Smooth muscle cell (in vitro differentiated cells): ENCODE measurements around the gene LMTK2. TPM values are rescaled to one million over a fixed set of nuclear protein-coding genes. Genes with fewer than 3 reads are reported as not detected.
"Not testable (repeated sequence)": the region's sequence is repeated elsewhere in the genome, so short reads cannot be mapped to it uniquely, and the experiment has no call there.

Experiments used
- DNase-seq: peaks from one replicate; lab custom pipeline; 2025; ENCODE audit not compliant: unreplicated experiment; lab: John Stamatoyannopoulos, UW
- H2AFZ ChIP-seq: fragments of 200-600 bp; sonication (generic); 2 replicates; pipeline ENCODE4 v1.6.0; 2016; ENCODE audit warnings: antibody characterized with exemption, low read depth, mild to moderate bottlenecking
- H3F3A ChIP-seq: fragments of 200-600 bp; sonication (generic); 2 replicates; pipeline ENCODE4 v1.6.0; 2017; ENCODE audit warnings: antibody characterized with exemption, low read depth
- H3K27ac ChIP-seq: fragments of 200-600 bp; sonication (generic); 2 replicates; pipeline ENCODE4 v1.5.1; 2016; ENCODE audit warnings: low read depth, mild to moderate bottlenecking
- H3K27me3 ChIP-seq: fragments of 200-600 bp; sonication (generic); 2 replicates; pipeline ENCODE4 v1.6.1; 2016; ENCODE audit warnings: low read depth, mild to moderate bottlenecking
- H3K36me3 ChIP-seq: fragments of 200-600 bp; sonication (generic); 2 replicates; pipeline ENCODE4 v1.5.1; 2016; ENCODE audit warnings: low read depth
- H3K4me1 ChIP-seq: fragments of 200-600 bp; sonication (generic); 2 replicates; pipeline ENCODE4 v1.5.1; 2016; ENCODE audit warnings: low read depth
- H3K4me2 ChIP-seq: fragments of 200-600 bp; sonication (generic); 2 replicates; pipeline ENCODE4 v1.6.0; 2016; ENCODE audit warnings: mild to moderate bottlenecking
- H3K4me3 ChIP-seq: fragments of 200-600 bp; sonication (generic); 2 replicates; pipeline ENCODE4 v1.5.1; 2016; ENCODE audit warnings: mild to moderate bottlenecking
- H3K79me2 ChIP-seq: fragments of 200-600 bp; sonication (generic); 2 replicates; pipeline ENCODE4 v1.6.0; 2016; ENCODE audit warnings: low read depth, mild to moderate bottlenecking
- H3K9ac ChIP-seq: fragments of 200-600 bp; sonication (generic); 2 replicates; pipeline ENCODE4 v1.6.0; 2016; ENCODE audit warnings: low read depth
- H3K9me3 ChIP-seq: fragments of 200-600 bp; sonication (generic); replicated peaks from 2 replicates; pipeline ENCODE4 v1.5.1; 2016; ENCODE audit warnings: low read depth
- H4K20me1 ChIP-seq: fragments of 200-600 bp; sonication (generic); 2 replicates; pipeline ENCODE4 v1.6.0; 2016; ENCODE audit warnings: low read depth
- WGBS: methylation state at CpG from one replicate; pipeline ENCODE4 v1.1.7; 2016; ENCODE audit warnings: low lambda C conversion rate; 5-methylcytosine and 5-hydroxymethylcytosine counted together
- polyA plus RNA-seq: library from polyadenylated mRNA; unstranded; fragments of >200 nt; fragmentation: Nextera tagmentation; extraction: Ambion mirVana; gene quantifications from 2 replicates; pipeline ENCODE4 v1.2.1, GENCODE V29; 2016
- total RNA-seq: library from RNA; depleted of rRNA; stranded (reverse); fragments of >200 nt; gene quantifications from 2 replicates; pipeline ENCODE4 v1.2.3, GENCODE V29; 2014
- TF ChIP-seq, protein P1 (sequence below): fragments of 200-600 bp; sonication (generic); IDR thresholded peaks from 2 replicates; pipeline ENCODE4 v1.5.1; 2017; ENCODE audit warnings: borderline replicate concordance, mild to moderate bottlenecking, antibody characterized with exemption; ENCODE audit not compliant: insufficient read depth, poor library complexity, severe bottlenecking

The LMTK2 gene
- total and polyA plus RNA-seq, 2 experiments from 2014 or later: 3.0 to 8.7 TPM

DNA sequence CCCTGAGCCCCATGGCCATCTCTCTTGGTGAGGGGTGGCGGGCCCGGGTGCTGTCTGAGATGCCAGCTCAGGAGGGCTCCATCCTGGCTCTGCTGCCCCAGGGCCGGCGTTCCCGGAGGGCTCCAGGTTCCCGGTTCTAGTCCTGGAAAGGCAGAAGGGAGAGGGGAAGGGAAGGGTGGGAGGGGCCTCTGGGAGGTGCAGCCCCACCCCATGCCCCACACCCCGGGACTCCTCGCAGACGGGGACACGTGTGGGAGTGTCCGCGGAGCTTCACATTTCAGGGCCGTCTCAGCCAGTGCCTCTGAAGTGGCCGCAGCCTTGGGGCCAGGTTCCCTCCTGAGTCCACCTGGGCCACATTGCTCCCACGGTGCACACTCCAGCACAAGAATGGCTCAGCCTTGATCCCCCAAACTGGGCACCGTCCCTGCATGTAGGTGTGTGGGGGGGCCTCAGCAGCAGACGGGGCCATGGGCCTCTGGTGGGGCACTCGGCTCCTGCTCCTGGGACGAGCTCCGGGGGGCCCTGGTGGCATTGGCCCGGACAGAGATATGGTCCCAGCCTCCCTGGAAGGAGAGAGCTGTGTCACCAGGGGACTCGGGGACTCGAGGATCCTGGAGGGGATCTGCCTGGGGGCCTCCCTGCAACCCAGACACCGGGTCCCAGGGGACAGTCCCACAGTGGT is 110.4 kb downstream of the LMTK2 start:
- TF ChIP-seq, protein P1, sequence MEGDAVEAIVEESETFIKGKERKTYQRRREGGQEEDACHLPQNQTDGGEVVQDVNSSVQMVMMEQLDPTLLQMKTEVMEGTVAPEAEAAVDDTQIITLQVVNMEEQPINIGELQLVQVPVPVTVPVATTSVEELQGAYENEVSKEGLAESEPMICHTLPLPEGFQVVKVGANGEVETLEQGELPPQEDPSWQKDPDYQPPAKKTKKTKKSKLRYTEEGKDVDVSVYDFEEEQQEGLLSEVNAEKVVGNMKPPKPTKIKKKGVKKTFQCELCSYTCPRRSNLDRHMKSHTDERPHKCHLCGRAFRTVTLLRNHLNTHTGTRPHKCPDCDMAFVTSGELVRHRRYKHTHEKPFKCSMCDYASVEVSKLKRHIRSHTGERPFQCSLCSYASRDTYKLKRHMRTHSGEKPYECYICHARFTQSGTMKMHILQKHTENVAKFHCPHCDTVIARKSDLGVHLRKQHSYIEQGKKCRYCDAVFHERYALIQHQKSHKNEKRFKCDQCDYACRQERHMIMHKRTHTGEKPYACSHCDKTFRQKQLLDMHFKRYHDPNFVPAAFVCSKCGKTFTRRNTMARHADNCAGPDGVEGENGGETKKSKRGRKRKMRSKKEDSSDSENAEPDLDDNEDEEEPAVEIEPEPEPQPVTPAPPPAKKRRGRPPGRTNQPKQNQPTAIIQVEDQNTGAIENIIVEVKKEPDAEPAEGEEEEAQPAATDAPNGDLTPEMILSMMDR: no peak
- H3K4me2 ChIP-seq: no peak overlapping the region
- 99% methylated on average over 14 of the region's 24 CpGs for WGBS

DNA sequence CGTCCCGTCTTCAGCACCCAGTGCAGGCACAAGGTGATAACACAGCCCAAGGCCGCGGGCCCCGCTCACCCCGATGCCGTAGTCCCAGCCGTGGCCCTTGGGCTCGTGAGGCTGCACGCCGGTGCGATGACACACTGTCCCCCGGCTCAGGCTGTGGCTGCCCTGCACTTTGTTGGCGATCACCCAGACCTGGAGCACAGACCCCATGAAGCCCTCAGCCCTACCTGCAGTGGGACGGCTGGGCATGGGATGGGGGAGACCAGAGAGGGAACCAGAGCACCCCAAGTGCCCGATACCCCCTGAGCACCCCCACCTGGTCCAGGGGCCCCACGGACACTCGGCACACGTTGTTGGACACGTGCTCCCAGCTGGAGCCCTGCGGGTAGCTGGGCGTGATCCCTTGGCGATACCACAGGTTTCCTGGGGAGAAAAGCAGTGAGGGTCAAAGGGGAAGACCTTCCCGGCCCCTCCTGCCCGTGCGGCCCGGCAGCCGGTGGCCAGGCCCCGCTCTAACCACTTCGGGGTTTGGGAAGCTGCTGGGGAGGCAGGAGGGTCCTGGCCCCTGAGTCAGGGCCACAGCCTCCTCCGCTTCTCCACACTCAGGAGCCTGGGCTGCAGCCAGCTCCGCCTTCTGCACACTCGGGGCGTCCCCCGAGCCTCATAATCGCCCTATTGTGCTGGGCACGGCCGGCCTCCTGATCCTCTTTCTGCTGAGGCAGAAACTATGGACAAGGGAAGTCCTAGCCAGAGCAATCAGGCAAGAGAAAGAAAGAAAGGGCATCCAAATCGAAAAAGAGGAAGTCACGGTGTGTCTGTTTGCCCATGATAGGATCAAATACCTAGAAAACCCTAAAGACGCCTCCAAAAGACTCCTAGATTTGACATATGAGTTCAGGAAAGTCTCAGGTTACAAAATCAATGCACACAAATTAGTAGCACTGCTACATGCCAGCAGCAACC is 111.2 kb downstream of the LMTK2 start:
- Histone ChIP-seq H3K4me1 (peaks cover 12% of the 10 kb centered on the region), H4K20me1 (no peaks in the 10 kb centered on the region), H2AFZ (no peak overlapping the region), H3K27me3 (no peaks in the 10 kb centered on the region), H3K4me2 (no peak overlapping the region), H3F3A (no peaks in the 10 kb centered on the region), H3K9me3 (no peaks in the 10 kb centered on the region), H3K79me2 (no peaks in the 10 kb centered on the region), H3K27ac (no peak overlapping the region), H3K36me3 (no peaks in the 10 kb centered on the region), H3K4me3 (no peak overlapping the region), H3K9ac (no peak overlapping the region)
- WGBS: 95% methylated on average over 41 of the region's 41 CpGs
- TF ChIP-seq, protein P1: no peak
- no peak for DNase-seq

More for the DNA sequence above, 110.4 kb downstream of the LMTK2 start:
- Histone ChIP-seq H3K27me3 (no peaks in the 10 kb centered on the region), H3K27ac (no peak overlapping the region), H2AFZ (no peak overlapping the region), H3K9ac (no peak overlapping the region), H3K4me1 (peaks cover 12% of the 10 kb centered on the region), H4K20me1 (no peaks in the 10 kb centered on the region), H3K4me3 (no peak overlapping the region), H3K9me3 (no peaks in the 10 kb centered on the region), H3K79me2 (no peaks in the 10 kb centered on the region), H3K36me3 (no peaks in the 10 kb centered on the region), H3F3A (no peaks in the 10 kb centered on the region)
- DNase-seq: no peak

DNA sequence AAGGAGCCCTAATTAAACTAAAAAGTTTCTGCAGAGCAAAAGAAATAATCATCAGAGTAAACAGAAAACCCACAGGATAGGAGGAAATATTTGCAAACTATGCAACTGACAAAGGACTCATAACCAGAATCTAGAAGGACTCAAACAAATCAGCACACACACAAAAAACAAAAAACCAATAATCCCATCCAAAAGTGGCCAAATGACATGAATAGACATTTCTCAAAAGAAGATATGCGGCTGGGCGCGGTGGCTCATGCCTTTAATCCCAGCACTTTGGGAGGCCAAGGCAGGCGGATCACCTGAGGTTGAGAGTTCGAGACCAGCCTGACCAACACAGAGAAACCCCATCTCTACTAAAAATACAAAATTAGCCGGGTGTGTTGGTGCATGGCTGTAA is 112.7 kb downstream of the LMTK2 start:
- H3K27me3 ChIP-seq, H2AFZ ChIP-seq, H4K20me1 ChIP-seq, DNase-seq, H3K9me3 ChIP-seq, H3K36me3 ChIP-seq, H3K9ac ChIP-seq, H3K79me2 ChIP-seq, H3K4me3 ChIP-seq, H3K4me2 ChIP-seq, H3K27ac ChIP-seq, H3F3A ChIP-seq: not testable (repeated sequence)
- 96% methylated on average over 6 of the region's 6 CpGs for WGBS
- H3K4me1 ChIP-seq: peaks cover 12% of the 10 kb centered on the region

DNA sequence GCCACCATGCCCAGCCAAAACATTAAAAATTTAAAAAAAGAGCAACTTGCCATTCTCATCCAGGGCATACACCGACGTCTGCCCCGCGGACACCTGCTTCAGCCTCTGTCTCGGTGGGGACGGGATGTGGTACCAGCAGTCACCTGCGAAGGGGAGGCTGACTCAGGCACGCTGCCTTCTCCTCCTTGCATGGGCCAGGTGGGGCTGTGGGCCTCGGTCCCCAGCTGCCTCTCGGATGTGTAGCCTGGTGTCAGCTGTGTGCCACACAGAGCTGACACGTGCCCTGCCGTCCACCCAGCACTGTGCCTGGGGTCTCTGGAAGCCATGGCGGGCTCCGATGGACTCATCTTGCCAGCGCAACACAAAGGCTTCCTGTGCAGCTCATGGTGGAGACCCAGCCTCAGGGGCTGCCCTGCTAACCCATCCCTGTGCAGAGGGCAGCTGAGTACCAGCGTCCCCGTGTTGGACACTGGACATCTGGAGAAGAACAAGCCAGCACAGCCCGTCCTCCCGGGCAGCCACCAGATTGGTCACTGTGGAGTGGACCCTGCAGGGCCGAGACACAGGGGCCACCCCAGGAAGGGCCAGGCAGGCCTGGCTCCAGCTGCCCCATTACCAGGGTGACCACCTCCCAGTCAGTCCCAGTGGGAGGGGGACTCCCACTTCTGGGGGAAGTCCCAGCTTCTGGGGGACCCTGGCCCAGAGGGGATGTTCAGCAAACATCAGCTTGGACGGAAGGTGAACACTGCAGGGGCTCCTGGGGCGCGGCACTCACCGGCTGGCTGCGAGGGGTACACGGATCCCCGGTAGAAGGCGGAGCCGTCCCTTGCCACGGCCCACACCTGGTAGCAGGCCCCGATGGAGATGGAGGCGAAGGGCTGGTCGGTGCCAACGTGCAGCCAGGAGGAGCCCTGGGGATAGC is 115.2 kb downstream of the LMTK2 start:
- TF ChIP-seq, protein P1: no peak
- Histone ChIP-seq H3K9ac (no peak overlapping the region), H4K20me1 (no peaks in the 10 kb centered on the region), H3K27ac (no peak overlapping the region), H3K36me3 (no peaks in the 10 kb centered on the region), H3F3A (no peaks in the 10 kb centered on the region), H3K4me1 (peaks cover 12% of the 10 kb centered on the region), H3K4me3 (no peak overlapping the region), H3K27me3 (no peaks in the 10 kb centered on the region), H3K9me3 (no peaks in the 10 kb centered on the region), H3K79me2 (no peaks in the 10 kb centered on the region), H2AFZ (no peak overlapping the region), H3K4me2 (no peak overlapping the region)
- 96% methylated on average over 34 of the region's 34 CpGs for WGBS
- no peak for DNase-seq
